Neuron (in vitro differentiated cells): ENCODE measurements around the gene PNPO.

Experiments
- H2AFZ ChIP-seq: one replicate; pipeline ENCODE4 v1.6.1; 2013; ENCODE audit warnings: low read depth, mild to moderate bottlenecking, inconsistent platforms, low read length, moderate library complexity
- H3K27me3 ChIP-seq: one replicate; pipeline ENCODE4 v1.6.1; 2013; ENCODE audit warnings: low read length; ENCODE audit not compliant: insufficient read depth
- H3K36me3 ChIP-seq: one replicate; pipeline ENCODE4 v1.6.1; 2013; ENCODE audit warnings: low read length; ENCODE audit not compliant: insufficient read depth
- H3K4me1 ChIP-seq: one replicate; pipeline ENCODE4 v1.6.1; 2013; ENCODE audit warnings: low read length; ENCODE audit not compliant: insufficient read depth
- H3K4me3 ChIP-seq: 2 replicates; pipeline ENCODE4 v1.5.1; 2013; ENCODE audit warnings: mild to moderate bottlenecking, low read length, moderate library complexity
- H3K9me3 ChIP-seq: one replicate; pipeline ENCODE4 v1.6.1; 2013; ENCODE audit warnings: low read length

The PNPO gene

DNA sequence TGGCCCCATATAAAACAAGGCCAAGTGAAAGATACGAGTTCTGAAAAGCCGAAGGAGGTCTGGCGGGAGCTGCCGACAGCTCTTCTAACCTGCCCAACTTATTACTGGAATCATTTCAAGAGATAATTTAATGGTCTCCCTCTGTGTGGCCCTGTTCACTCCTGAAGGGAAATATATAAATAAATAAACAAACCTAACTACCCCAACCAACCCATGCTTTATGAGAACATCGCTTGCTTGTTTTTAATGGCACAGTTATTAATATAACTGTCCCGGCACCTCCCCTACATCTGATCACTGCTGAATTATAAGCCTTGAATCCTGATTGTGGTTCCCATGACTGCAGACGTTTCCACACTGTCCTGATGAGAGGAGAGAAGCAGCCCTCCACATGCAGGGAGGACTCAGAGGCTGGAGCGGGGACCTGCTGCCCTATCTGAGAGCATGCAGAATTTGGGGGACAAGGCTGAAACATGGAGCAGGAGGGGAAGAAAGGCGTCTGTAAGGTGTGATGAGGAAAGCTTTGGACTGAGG lies 51.7 kb downstream of the PNPO start:
- no peak overlapping the region for H3K4me3 ChIP-seq
- peaks cover 81% of the 10 kb centered on the region for H3K4me1 ChIP-seq
- H2AFZ ChIP-seq: no peak overlapping the region
- no peaks in the 10 kb centered on the region for H3K9me3 ChIP-seq
- H3K36me3 ChIP-seq: no peaks in the 10 kb centered on the region
- no peaks in the 10 kb centered on the region for H3K27me3 ChIP-seq

DNA sequence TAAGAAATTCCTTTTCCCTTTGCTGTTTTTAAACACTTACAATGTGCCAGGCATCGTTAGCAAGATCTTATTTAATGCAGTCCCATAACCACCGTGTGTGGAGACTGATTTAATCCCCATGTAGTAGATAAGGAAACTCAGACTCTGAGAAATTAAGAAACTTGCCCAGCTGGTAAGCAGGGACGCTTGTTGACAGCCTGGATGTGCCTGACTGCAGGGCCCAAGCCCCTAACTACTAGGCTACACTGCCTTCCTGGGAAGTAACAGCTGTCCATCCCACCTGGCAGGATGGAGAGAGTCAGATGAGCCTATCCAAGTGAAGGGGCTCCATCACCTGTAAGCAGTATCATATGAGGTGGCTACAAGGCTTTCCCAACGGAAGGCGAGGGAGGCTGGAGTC lies 52.6 kb downstream of the PNPO start:
- no peak overlapping the region for H2AFZ ChIP-seq
- no peak overlapping the region for H3K4me3 ChIP-seq
- no peaks in the 10 kb centered on the region for H3K36me3 ChIP-seq
- no peaks in the 10 kb centered on the region for H3K27me3 ChIP-seq
- H3K4me1 ChIP-seq: peaks cover 76% of the 10 kb centered on the region
- no peaks in the 10 kb centered on the region for H3K9me3 ChIP-seq

DNA sequence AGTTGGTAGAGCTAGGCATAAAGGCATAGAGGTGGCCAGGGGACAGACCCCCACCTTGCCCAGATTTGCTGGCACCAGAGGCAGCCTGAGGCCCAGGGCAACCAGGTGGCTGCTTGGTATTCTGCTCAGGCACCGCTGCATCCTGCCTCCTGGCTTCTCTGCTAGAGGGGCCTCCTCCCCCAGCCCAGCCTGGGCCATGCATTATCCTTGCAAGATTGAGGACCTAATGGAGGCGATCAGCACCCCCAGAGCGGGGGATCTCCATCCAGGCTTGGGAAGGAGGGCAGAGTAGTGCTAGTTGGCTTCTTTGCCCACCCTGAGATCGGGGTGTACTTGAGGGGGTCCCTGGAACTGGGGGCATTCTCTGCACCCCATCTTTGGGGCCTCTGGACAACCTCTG lies 53.4 kb downstream of the PNPO start:
- no peak overlapping the region for H3K4me3 ChIP-seq
- no peaks in the 10 kb centered on the region for H3K36me3 ChIP-seq
- H3K9me3 ChIP-seq: no peaks in the 10 kb centered on the region
- peaks cover 72% of the 10 kb centered on the region for H3K4me1 ChIP-seq
- no peak overlapping the region for H2AFZ ChIP-seq
- H3K27me3 ChIP-seq: no peaks in the 10 kb centered on the region

DNA sequence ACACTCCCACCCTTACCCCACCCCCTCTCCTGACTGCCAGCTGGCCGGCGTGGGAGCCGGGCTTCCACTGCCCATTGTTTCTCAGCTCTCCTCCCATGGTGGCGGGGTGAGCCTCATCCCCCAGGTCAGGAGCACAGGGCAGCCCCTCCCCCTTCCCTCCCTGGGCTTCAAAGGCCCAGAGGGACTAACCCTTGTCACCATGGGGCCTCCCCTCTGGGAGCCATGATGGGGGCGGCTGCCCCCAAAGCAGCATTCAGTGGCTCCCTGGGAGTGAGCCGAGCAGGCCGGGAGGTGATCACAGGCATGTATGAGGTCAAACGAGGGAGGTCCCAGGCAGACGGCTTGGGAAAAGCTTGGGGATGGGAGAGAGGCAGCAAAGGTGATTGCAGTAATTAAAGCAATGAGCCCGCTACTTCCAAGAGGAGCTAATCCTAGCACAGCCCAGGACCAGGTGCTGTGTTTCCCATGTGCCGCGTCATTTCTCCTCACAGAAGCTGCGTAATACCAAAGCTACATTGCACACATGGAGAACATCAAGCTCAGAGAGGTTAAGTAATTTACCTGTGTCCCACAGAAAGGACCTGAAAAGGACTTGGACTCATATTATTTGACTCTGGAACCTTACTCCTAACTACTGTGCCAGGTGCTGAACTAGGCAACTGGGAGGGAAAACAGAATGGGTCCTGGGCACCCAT lies 54.0 kb downstream of the PNPO start:
- Histone ChIP-seq H3K36me3 (no peaks in the 10 kb centered on the region), H3K4me1 (peaks cover 73% of the 10 kb centered on the region), H3K9me3 (no peaks in the 10 kb centered on the region), H2AFZ (no peak overlapping the region), H3K4me3 (no peak overlapping the region), H3K27me3 (no peaks in the 10 kb centered on the region)

DNA sequence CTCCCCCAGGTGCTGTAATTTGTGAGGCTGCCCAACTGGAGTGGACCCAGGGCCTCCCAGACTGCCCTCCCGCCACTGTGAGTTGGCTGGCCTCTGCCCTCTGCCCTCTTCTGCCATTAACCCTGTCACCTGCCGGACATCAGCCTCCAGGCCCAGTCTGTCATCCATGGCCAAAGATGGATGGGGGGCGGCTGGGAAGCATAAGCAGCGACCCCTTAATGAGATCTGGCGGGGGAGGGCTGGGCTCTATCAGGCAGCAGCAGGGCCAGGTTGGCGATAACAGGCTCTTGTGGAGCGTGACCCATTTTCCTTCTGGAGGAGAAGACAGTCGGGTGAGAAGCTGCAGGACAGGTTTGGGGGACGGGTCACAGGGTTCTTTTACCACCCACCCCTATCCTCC lies 54.8 kb downstream of the PNPO start:
- Histone ChIP-seq H3K4me3 (no peak overlapping the region), H2AFZ (no peak overlapping the region), H3K27me3 (no peaks in the 10 kb centered on the region), H3K36me3 (no peaks in the 10 kb centered on the region), H3K4me1 (peaks cover 66% of the 10 kb centered on the region), H3K9me3 (no peaks in the 10 kb centered on the region)

DNA sequence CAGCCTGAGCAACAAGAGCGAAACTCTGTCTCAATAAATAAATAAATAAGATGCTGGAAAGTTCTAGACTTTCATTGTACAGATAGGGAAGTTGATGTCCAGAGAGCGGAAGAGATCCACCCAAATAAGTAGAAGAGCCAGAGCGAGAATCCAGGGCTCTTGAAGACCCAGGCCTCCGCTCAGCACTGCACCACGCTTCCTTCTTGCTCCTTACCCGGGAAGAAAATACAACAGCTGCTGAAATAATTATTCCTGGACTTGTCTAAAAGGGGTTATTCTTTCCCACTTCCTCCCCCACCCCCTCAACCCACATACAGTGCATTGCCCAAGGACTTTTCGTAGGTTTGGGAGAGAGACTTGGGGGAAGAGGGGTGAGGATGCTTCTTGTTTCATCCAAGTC lies 56.2 kb downstream of the PNPO start:
- no peaks in the 10 kb centered on the region for H3K36me3 ChIP-seq
- H3K27me3 ChIP-seq: no peaks in the 10 kb centered on the region
- peaks cover 66% of the 10 kb centered on the region for H3K4me1 ChIP-seq
- no peaks in the 10 kb centered on the region for H3K9me3 ChIP-seq
- no peak overlapping the region for H3K4me3 ChIP-seq
- no peak overlapping the region for H2AFZ ChIP-seq

DNA sequence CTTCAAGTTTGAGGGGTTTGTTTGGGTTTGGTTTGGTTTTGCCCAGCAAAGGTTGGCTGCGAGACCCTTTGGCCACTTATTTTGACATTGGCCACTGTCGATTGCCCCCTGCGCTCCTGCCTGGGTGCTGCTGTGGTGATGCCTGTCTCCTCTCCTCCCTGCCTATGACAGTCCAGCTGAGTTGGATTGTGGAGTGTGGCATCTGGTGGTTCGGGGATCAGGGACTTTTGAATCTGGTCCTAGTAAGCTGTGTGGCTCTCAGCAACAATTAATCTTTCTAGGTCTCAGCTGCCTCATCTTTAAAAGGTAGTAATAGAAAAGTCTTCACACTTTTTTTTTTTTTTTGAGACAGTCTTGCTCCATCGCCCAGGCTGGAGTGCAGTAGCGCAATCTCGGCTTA lies 56.7 kb downstream of the PNPO start:
- no peaks in the 10 kb centered on the region for H3K9me3 ChIP-seq
- no peaks in the 10 kb centered on the region for H3K27me3 ChIP-seq
- peaks cover 66% of the 10 kb centered on the region for H3K4me1 ChIP-seq
- H3K4me3 ChIP-seq: no peak overlapping the region
- no peaks in the 10 kb centered on the region for H3K36me3 ChIP-seq
- no peak overlapping the region for H2AFZ ChIP-seq
